ENCODE data around the gene AOX1.

DNA sequence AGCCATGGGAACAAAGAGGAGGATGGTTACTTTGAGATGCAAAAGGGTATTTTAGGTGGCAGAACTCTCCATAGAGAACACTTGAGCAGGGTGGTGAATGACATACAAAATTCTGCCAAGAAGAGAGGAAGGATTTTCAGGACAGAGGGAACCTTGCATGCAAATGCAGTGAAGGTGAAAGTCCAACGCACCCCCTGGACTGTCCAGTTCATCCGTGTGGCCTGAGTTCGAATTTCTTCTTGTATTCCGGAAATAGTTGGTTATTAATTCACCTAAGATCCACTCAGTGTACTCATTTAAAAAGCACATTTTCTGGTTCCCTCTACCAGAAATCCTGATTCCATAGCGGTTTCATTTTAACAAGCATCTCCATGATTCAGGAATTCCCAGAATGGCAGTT is 5.5 kb downstream of the AOX1 start:
- TF ChIP-seq, protein P1, sequence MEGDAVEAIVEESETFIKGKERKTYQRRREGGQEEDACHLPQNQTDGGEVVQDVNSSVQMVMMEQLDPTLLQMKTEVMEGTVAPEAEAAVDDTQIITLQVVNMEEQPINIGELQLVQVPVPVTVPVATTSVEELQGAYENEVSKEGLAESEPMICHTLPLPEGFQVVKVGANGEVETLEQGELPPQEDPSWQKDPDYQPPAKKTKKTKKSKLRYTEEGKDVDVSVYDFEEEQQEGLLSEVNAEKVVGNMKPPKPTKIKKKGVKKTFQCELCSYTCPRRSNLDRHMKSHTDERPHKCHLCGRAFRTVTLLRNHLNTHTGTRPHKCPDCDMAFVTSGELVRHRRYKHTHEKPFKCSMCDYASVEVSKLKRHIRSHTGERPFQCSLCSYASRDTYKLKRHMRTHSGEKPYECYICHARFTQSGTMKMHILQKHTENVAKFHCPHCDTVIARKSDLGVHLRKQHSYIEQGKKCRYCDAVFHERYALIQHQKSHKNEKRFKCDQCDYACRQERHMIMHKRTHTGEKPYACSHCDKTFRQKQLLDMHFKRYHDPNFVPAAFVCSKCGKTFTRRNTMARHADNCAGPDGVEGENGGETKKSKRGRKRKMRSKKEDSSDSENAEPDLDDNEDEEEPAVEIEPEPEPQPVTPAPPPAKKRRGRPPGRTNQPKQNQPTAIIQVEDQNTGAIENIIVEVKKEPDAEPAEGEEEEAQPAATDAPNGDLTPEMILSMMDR (IDR thresholded peaks at IDR 0.05; ENCODE audit: low read length): no peak
- TF ChIP-seq EZH2 (IDR thresholded peaks at IDR 0.05; ENCODE audit: borderline replicate concordance, low read length): no peak

All from OCI-LY1 (cell line).